Measurements from ENCODE around the gene MUC2. TPM values are rescaled to one million over a fixed set of nuclear protein-coding genes. Genes with fewer than 3 reads are reported as not detected.

Gene MUC2
- total RNA-seq, 2 experiments from 2014 or later: not detected

DNA sequence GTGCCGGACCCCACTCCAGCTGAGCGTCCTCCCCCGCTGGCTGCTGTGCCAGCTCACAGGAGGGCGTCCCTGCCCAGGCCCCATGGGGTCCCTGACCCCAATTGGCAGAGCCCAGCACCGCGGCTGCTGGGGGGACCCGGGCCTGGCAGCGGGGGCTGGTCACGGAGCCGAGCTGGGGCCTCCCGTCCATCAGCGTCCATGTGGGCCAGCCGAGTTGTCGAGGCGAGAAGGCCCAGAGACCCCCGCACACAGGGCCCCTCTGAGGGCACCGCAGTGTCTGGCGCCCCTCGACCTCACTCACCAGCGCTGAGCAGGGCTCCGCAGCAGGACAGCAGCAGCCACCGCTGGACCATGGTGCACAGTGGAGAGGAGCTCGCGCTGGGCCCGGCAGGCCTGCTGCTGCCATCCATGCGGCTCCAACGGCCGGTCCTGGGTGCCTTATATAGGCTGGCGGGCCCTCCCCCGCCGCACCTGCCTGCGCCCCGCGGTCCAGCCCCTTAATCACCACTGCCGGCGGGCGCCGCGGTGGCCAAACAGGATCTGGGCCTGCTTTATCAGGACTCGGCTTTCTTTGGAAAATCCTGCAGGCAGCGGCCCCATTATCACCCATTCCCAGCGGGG, 38.3 kb upstream of the MUC2 start, which contains the start of gene MUC6:
Gene MUC6 (minus strand): TSS at position 416 of the 621 bp plus-strand sequence. CDS start 63 bp downstream, at position 353.
- TF ChIP-seq, protein P1, sequence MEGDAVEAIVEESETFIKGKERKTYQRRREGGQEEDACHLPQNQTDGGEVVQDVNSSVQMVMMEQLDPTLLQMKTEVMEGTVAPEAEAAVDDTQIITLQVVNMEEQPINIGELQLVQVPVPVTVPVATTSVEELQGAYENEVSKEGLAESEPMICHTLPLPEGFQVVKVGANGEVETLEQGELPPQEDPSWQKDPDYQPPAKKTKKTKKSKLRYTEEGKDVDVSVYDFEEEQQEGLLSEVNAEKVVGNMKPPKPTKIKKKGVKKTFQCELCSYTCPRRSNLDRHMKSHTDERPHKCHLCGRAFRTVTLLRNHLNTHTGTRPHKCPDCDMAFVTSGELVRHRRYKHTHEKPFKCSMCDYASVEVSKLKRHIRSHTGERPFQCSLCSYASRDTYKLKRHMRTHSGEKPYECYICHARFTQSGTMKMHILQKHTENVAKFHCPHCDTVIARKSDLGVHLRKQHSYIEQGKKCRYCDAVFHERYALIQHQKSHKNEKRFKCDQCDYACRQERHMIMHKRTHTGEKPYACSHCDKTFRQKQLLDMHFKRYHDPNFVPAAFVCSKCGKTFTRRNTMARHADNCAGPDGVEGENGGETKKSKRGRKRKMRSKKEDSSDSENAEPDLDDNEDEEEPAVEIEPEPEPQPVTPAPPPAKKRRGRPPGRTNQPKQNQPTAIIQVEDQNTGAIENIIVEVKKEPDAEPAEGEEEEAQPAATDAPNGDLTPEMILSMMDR (IDR thresholded peaks at IDR 0.05): no peak
- Mint-ChIP-seq H3K36me3 (ENCODE audit: low read depth) (no peaks in the 10 kb centered on the region), H3K27ac (no peak within 1 kb of the TSS), H3K9me3 (no peaks in the 10 kb centered on the region), H3K4me1 (ENCODE audit: low read depth) (no peaks in the 10 kb centered on the region), H3K27me3 (no peaks in the 10 kb centered on the region), H3K4me3 (no peak within 1 kb of the TSS)
- CTCF ChIA-PET: no interaction called here
- intact Hi-C loops (cut with micrococcal nuclease): loop anchor here (10.0 kb wide), 1 partner anchor 112 kb away; the partner anchor contains the start of gene AP2A2
- ATAC-seq: no peak
- DNase-seq: no peak
- POLR2A ChIA-PET: no interaction called here

DNA sequence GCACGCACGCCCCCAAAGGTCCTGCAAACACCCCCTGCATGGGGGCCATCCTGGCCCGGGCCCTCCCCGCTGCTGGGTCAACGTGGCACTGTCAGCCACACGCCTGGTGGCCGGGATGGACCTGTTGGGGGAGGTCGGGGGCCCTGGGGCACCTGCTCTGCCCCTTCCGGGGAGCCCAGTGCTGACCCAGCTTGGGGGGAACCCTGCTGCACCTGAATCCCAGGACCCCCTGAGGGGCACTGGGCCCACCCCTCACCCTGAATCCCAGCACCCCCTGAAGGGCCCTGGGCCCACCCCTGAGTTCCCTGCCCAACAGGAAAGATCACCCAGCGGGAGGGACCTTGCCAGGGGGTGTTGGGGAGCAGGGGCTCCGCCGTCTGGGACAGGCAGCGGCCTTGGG, 37.7 kb upstream of the MUC2 start:
- DNase-seq (no peak), ATAC-seq (no peak)
- Mint-ChIP-seq H3K27me3 (no peaks in the 10 kb centered on the region), H3K27ac (no peak overlapping the region), H3K4me3 (no peak overlapping the region), H3K36me3 (ENCODE audit: low read depth) (no peaks in the 10 kb centered on the region), H3K9me3 (no peaks in the 10 kb centered on the region), H3K4me1 (ENCODE audit: low read depth) (no peaks in the 10 kb centered on the region)
- POLR2A ChIA-PET: no interaction called here
- TF ChIP-seq, protein P1 (IDR thresholded peaks at IDR 0.05): no peak
- intact Hi-C loops (cut with micrococcal nuclease): loop anchor here (10.0 kb wide), 1 partner anchor 112 kb away; the partner anchor contains the start of gene AP2A2
- CTCF ChIA-PET: no interaction called here

- Mint-ChIP-seq H3K4me3 (no peak overlapping the region), H3K36me3 (ENCODE audit: low read depth) (no peaks in the 10 kb centered on the region), H3K27ac (no peak overlapping the region), H3K27me3 (no peaks in the 10 kb centered on the region), H3K4me1 (ENCODE audit: low read depth) (no peaks in the 10 kb centered on the region), H3K9me3 (no peaks in the 10 kb centered on the region)
- DNase-seq (no peak), ATAC-seq (no peak)
- TF ChIP-seq, protein P1 (IDR thresholded peaks at IDR 0.05): no peak
- ChIA-PET POLR2A (no interaction called here), CTCF (no interaction called here)
- intact Hi-C loops (cut with micrococcal nuclease): loop anchor here (10.0 kb wide), 1 partner anchor 113 kb away; the partner anchor contains the start of gene AP2A2
These were observed 37.1 kb upstream of the MUC2 start for GRCh38 chr11:1037506-1038055.

- H3K4me3 Mint-ChIP-seq: no peak overlapping the region
These were observed 36.3 kb upstream of the MUC2 start for GRCh38 chr11:1038361-1038760.

DNA sequence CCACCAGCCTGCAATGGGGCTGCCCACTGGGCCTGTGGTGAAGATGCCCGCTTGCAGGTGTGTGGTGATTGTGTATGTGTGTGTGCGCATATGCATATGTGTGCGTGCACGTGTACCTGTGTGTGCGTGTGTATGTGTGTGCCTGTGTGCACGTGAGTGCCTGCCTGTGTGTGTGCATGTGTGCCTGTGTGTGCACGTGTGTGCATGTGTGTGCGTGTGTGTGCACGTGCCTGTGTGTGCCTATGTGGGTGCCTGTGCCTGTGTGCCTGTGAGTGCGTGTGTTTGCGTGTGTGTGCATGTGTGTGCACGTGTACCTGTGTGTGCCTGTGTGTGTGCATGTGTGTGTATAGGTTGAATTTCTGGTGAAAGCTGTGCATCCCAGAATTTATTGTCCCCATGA, 35.8 kb upstream of the MUC2 start:
- DNase-seq (no peak), ATAC-seq (no peak)
- ChIA-PET POLR2A (no interaction called here), CTCF (no interaction called here)
- no peaks in the 10 kb centered on the region for H3K4me1 Mint-ChIP-seq (ENCODE audit: low read depth)
- peaks cover 1% of the 10 kb centered on the region for H3K27me3 Mint-ChIP-seq
- no peak overlapping the region for H3K4me3 Mint-ChIP-seq
- intact Hi-C loops (cut with micrococcal nuclease): loop anchor here (10.0 kb wide), 1 partner anchor 114 kb away; the partner anchor contains the start of gene AP2A2
- TF ChIP-seq, protein P1 (IDR thresholded peaks at IDR 0.05): no peak
- no peaks in the 10 kb centered on the region for H3K36me3 Mint-ChIP-seq (ENCODE audit: low read depth)
- no peak overlapping the region for H3K27ac Mint-ChIP-seq
- H3K9me3 Mint-ChIP-seq: no peaks in the 10 kb centered on the region

More at GRCh38 chr11:1038361-1038760, 36.3 kb upstream of the MUC2 start:
- Mint-ChIP-seq H3K27me3 (no peaks in the 10 kb centered on the region), H3K27ac (no peak overlapping the region), H3K36me3 (ENCODE audit: low read depth) (no peaks in the 10 kb centered on the region), H3K4me1 (ENCODE audit: low read depth) (no peaks in the 10 kb centered on the region), H3K9me3 (no peaks in the 10 kb centered on the region)
- CTCF ChIA-PET: no interaction called here
- intact Hi-C loops (cut with micrococcal nuclease): loop anchor here (10.0 kb wide), 1 partner anchor 114 kb away; the partner anchor contains the start of gene AP2A2
- POLR2A ChIA-PET: no interaction called here
- DNase-seq (no peak), ATAC-seq (no peak)
- TF ChIP-seq, protein P1 (IDR thresholded peaks at IDR 0.05): no peak

All from activated CD8-positive, alpha-beta T cell treated with anti-CD3 and anti-CD28 coated beads for 36 hours (primary cell).